Hematopoietic multipotent progenitor cell treated with erythropoietin and hydrocortisone succinate and interleukin-3 and kit ligand, for 6 days (in vitro differentiated cells): ENCODE results near the gene KCNG3.

Source experiments
- DNase-seq: peaks from one replicate; pipeline ENCODE4 v3.0.0-alpha.2; 2015

The KCNG3 gene

GRCh38 chr2:42480402-42480801, 13.4 kb downstream of the KCNG3 start:
- no peak for DNase-seq

- DNase-seq = no peak
Measured at GRCh38 chr2:42474765-42475454, 18.9 kb downstream of the KCNG3 start.

- no peak for DNase-seq
Measured at GRCh38 chr2:42470706-42471105, 23.1 kb downstream of the KCNG3 start.

- DNase-seq = peak; percentile 76
Measured at GRCh38 chr2:42464631-42465030, 29.2 kb downstream of the KCNG3 start.

GRCh38 chr2:42463570-42463969, 30.2 kb downstream of the KCNG3 start:
- DNase-seq = no peak

GRCh38 chr2:42459296-42459695, 34.5 kb downstream of the KCNG3 start:
- DNase-seq = no peak

- DNase-seq = no peak
Measured at GRCh38 chr2:42458396-42458795, 35.4 kb downstream of the KCNG3 start.

GRCh38 chr2:42457011-42457410, 36.8 kb downstream of the KCNG3 start:
- DNase-seq = peak; percentile 15

GRCh38 chr2:42456126-42456839, 37.5 kb downstream of the KCNG3 start:
- DNase-seq = no peak

GRCh38 chr2:42452545-42452944, 41.2 kb downstream of the KCNG3 start:
- no peak for DNase-seq

GRCh38 chr2:42450136-42450535, 43.6 kb downstream of the KCNG3 start:
- no peak for DNase-seq

- DNase-seq = no peak
Measured at GRCh38 chr2:42449163-42450087, 44.4 kb downstream of the KCNG3 start.

- no peak for DNase-seq
Measured at GRCh38 chr2:42448163-42448562, 45.6 kb downstream of the KCNG3 start.

- no peak for DNase-seq
Measured at GRCh38 chr2:42446503-42447271, 47.1 kb downstream of the KCNG3 start.

- no peak for DNase-seq
Measured at GRCh38 chr2:42443718-42444399, 49.9 kb downstream of the KCNG3 start.

GRCh38 chr2:42442774-42443173, 51.0 kb downstream of the KCNG3 start:
- DNase-seq = no peak

GRCh38 chr2:42438685-42439084, 55.1 kb downstream of the KCNG3 start:
- no peak for DNase-seq

- DNase-seq = no peak
Measured at GRCh38 chr2:42436370-42436769, 57.4 kb downstream of the KCNG3 start.

- DNase-seq = no peak
Measured at GRCh38 chr2:42435628-42436027, 58.2 kb downstream of the KCNG3 start.

GRCh38 chr2:42430188-42430587, 63.6 kb downstream of the KCNG3 start:
- DNase-seq = no peak

- no peak for DNase-seq
Measured at GRCh38 chr2:42429352-42429751, 64.4 kb downstream of the KCNG3 start.

GRCh38 chr2:42425697-42426096, 68.1 kb downstream of the KCNG3 start:
- no peak for DNase-seq
